IPS-18c (cell line): Measurements from ENCODE around the gene CORO2B.

Source experiments
- H3K4me3 ChIP-seq: 2 replicates; pipeline ENCODE4 v1.7.0; 2013; ENCODE audit warnings: low read depth, mild to moderate bottlenecking, low read length, moderate library complexity; ENCODE audit not compliant: insufficient read depth
- H3K9me3 ChIP-seq: one replicate; pipeline ENCODE4 v1.6.1; 2013; ENCODE audit warnings: mild to moderate bottlenecking, low read length, moderate library complexity; ENCODE audit not compliant: control insufficient read depth, insufficient read depth

Gene CORO2B

DNA sequence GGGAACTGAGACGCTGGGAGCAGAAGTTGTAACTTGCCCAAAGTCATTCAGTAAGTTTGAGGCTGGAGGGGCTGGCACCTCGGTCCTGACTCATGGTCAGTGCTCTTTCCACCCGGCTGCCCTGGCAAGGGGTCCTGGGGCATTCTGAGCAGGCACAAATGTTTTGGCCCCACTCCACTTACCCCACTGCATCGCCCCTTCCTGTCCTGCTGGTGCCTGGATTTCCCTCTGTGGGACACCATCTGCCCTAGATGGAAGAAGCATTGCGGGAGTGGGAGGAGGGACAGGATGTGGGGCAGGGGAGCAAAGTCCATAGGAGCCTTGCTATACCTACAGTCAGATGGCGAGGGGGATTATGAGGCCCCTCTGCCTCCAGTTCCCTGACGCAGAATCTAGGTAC lies 4.5 kb downstream of the CORO2B start:
- Histone ChIP-seq H3K4me3 (no peak overlapping the region), H3K9me3 (peaks cover 3% of the 10 kb centered on the region)

DNA sequence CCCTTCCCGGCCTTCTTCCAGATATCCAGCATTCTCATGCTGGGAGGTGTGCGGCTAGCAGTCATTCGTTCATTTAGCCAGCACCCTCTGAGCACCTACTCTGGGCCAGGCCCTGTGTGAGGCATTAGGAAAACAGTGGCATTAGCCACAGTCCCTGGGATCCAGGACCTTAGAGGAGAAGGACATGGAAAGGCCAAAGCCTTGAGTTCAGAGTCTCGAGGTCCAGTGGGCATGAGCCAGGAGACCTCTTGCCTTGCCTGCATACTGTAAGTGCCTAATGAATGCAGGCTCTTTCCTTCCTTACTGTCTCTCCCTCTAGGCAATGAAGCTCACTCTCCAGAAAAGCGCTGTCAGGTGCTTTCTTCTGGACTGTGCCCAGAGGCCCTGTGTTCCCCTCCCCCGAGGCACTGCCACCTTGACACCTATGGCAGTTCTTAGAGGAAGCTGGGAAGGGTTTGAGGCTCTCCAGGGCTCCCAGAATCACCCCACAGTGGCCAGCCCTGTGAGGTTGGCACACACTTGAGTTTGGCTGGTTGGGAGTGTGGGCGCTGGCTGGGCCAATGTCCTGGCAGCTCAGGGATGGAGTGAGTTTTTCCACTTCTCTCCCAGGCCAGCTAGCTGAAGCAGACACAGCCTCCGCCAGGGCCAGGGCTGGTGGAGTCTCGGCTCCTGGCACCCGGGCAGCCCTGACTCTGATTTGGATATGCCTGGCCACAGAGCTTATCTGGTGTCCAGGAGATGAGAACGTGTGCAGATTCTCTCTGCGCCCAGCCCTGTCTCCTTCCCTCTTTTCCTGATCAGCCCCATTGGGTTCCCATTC lies 5.4 kb downstream of the CORO2B start:
- H3K9me3 ChIP-seq, result peaks cover 3% of the 10 kb centered on the region
- no peak overlapping the region for H3K4me3 ChIP-seq

- Histone ChIP-seq H3K4me3 (no peak overlapping the region), H3K9me3 (no peaks in the 10 kb centered on the region)
Observed at GRCh38 chr15:68584756-68585573, 6.2 kb downstream of the CORO2B start.

DNA sequence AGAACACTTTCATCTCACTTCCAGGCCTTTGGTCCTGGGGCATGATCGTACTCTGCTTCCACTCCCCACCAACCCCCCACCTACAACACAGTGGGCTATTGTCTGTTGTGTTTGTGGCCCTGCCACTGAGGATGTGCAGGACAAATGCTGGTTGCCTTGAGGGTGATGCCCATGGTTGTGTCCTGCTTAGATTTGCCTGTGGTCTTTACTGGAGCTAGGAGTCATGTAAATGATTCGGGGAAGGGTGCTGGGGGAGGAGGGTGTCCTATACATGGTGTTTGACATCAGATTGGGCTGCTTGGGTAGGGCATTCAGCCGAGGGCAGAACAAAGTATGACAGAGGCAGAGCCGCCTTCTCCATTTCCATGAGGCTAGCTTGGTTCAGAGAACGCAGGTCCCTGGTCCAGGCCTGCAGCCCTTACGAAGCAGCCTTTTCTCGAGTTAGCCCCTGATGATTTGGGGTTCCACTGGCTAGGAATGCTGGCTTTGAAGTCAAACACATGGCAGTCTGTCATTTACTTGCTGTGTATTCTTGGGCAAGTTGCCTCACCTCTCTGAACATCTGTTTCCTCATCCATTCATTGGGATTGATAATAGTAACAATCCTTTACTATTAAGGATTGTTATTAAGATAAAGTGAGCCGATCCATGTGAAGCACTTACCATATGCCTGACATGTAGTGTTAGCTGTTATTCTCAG lies 6.9 kb downstream of the CORO2B start:
- no peak overlapping the region for H3K4me3 ChIP-seq
- H3K9me3 ChIP-seq, result no peaks in the 10 kb centered on the region

GRCh38 chr15:68586274-68586961 lies 7.6 kb downstream of the CORO2B start:
- Histone ChIP-seq H3K4me3 (no peak overlapping the region; the same call in 1 of the 2 replicates), H3K9me3 (no peaks in the 10 kb centered on the region)

- H3K9me3 ChIP-seq, result no peaks in the 10 kb centered on the region
Observed at GRCh38 chr15:68587769-68588385, 9.1 kb downstream of the CORO2B start.

GRCh38 chr15:68589053-68589452 lies 10.3 kb downstream of the CORO2B start:
- Histone ChIP-seq H3K4me3 (no peak overlapping the region), H3K9me3 (no peaks in the 10 kb centered on the region)

More at GRCh38 chr15:68587769-68588385, 9.1 kb downstream of the CORO2B start:
- H3K4me3 ChIP-seq, result no peak overlapping the region

- H3K9me3 ChIP-seq, result no peaks in the 10 kb centered on the region
- H3K4me3 ChIP-seq, result no peak overlapping the region; the same call in 1 of the 2 replicates
Observed at GRCh38 chr15:68589783-68590710, 11.3 kb downstream of the CORO2B start.

GRCh38 chr15:68590721-68591389 lies 12.1 kb downstream of the CORO2B start:
- Histone ChIP-seq H3K4me3 (no peak overlapping the region), H3K9me3 (no peaks in the 10 kb centered on the region)

DNA sequence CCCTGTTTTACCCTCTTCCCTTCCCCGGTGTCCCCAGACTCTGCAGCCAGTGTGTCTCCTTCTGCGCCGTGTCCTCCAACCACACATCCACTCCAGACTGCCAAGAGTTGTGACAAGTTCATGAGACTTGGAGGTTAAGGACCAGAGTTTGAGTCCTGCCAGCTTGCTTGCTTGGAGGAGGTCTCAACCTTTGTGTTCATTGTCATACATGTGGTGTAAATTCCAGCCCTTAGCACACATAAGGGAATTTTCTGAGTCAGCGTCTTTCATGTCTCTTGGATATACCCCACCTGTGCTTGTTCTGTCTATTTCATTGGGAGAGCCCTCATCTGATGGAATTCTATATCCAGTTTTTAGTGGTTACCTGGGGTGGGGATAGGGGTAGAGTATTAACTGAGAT lies 13.3 kb downstream of the CORO2B start:
- no peak overlapping the region for H3K4me3 ChIP-seq
- no peaks in the 10 kb centered on the region for H3K9me3 ChIP-seq

DNA sequence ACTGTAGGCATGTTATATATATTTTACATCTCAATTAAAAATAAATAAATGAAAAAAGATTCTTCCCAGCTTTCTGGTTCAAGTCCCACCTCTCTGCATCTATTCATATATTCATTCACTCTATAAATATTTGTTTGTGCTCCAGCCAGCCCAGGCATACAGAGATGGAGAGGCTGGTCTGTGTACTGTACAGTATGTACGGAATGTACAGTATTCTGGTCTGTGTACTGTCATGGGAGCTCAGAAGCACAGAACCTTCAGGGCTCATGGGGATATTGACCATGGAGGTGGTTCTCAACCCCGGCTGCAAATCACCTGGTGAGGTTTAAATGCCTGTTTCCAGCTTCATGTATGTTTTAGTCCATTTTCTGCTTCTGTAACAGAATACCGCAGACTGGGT lies 13.8 kb downstream of the CORO2B start:
- Histone ChIP-seq H3K4me3 (no peak overlapping the region), H3K9me3 (no peaks in the 10 kb centered on the region)

DNA sequence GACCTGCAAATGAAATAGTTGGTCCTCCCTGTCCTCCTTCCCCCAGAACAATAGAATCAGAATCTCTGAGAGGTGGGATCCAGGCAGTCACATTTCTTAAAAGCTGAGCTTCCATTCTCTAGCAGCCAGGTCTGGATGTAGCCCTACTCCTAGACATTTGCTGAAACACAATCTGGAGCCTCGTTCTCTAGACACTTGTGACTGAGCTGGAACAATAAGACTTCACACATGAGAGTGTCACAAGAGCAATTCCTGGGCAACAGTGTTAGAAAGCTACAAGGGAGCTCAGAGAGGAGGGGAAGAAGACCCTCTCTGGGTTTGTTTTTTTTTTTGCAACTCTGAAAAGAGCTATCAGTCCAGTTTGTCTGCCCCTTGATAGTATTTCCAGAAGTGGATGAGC lies 14.5 kb downstream of the CORO2B start:
- no peaks in the 10 kb centered on the region for H3K9me3 ChIP-seq
- no peak overlapping the region for H3K4me3 ChIP-seq

GRCh38 chr15:68593828-68594532 lies 15.2 kb downstream of the CORO2B start:
- Histone ChIP-seq H3K9me3 (no peaks in the 10 kb centered on the region), H3K4me3 (no peak overlapping the region)

DNA sequence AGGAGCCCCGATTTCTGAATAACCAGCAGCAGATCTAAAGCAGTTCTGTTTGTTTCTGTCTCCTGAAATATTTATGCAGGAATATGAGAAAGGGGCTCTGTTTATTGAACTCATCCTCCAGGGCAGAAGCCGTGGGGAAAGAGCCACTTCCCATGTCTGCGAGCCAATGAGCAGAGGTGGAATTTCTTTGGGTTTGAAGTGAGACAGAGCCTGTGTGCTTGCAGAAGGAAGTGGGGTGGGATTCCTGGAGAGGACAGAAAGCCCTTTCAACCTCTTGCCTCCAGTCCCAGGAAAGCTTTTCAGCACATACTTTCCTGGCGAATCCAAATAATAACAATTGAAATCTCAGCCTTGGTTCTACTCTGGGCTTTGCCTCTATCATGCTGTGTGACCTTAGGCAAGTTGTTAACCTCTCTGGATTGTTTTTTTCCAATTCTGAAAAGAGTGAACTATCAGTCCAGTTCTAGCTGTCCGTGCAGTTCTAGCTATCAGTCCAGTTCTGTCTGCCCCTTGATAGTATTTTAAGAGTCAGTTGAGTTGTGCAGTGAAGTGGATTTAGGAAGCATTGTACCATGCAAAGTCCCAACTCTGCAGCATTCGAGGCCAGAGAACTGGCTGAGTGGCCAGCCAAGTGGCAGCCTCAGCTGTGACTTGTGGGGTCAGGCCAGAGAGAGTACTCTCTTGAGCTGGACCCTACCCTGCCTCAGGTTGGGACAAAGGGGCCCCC lies 15.9 kb downstream of the CORO2B start:
- Histone ChIP-seq H3K9me3 (no peaks in the 10 kb centered on the region), H3K4me3 (no peak overlapping the region)
